Tibial nerve (tissue), 4 donors: Measurements from ENCODE around the gene CACNG8.

Experiments used
- EP300 ChIP-seq, 2 donors: sonication (generic); formaldehyde crosslinking; IDR thresholded peaks; one replicate each; pipeline ENCODE4 v1.6.1; 2017; ENCODE audit warnings: antibody characterized with exemption in 2 of 2, mild to moderate bottlenecking in 1 of 2
- TF ChIP-seq, protein P1 (sequence below), 5 experiments: fragments of 200-600 bp in 3 of 5; fragments of 450-650 bp in 2 of 5; sonication (generic) in 3 of 5; IDR thresholded peaks; one replicate each; pipeline ENCODE4 v1.5.1; 2016 to 2019; ENCODE audit warnings: antibody characterized with exemption in 5 of 5, mild to moderate bottlenecking in 3 of 5, moderate library complexity in 2 of 5

GRCh38 chr19:53982001-53982451 lies 19.3 kb downstream of the CACNG8 start:
- TF ChIP-seq, protein P1, sequence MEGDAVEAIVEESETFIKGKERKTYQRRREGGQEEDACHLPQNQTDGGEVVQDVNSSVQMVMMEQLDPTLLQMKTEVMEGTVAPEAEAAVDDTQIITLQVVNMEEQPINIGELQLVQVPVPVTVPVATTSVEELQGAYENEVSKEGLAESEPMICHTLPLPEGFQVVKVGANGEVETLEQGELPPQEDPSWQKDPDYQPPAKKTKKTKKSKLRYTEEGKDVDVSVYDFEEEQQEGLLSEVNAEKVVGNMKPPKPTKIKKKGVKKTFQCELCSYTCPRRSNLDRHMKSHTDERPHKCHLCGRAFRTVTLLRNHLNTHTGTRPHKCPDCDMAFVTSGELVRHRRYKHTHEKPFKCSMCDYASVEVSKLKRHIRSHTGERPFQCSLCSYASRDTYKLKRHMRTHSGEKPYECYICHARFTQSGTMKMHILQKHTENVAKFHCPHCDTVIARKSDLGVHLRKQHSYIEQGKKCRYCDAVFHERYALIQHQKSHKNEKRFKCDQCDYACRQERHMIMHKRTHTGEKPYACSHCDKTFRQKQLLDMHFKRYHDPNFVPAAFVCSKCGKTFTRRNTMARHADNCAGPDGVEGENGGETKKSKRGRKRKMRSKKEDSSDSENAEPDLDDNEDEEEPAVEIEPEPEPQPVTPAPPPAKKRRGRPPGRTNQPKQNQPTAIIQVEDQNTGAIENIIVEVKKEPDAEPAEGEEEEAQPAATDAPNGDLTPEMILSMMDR (IDR thresholded peaks at IDR 0.05) = no peak
- no peak for TF ChIP-seq EP300 (IDR thresholded peaks at IDR 0.05)
